HG02852 (cell line): ENCODE results near the gene HIF3A.
"Not testable (repeated sequence)": the region's sequence is repeated elsewhere in the genome, so short reads cannot be mapped to it uniquely, and the experiment has no call there.

ENCODE experiments used
- ATAC-seq: cut with Tn5 transposase; IDR thresholded peaks from one replicate; pipeline ENCODE4 v1.9.1; 2021; ENCODE audit warnings: mild to moderate bottlenecking, moderate library complexity; ENCODE audit not compliant: unreplicated experiment

HIF3A gene

DNA sequence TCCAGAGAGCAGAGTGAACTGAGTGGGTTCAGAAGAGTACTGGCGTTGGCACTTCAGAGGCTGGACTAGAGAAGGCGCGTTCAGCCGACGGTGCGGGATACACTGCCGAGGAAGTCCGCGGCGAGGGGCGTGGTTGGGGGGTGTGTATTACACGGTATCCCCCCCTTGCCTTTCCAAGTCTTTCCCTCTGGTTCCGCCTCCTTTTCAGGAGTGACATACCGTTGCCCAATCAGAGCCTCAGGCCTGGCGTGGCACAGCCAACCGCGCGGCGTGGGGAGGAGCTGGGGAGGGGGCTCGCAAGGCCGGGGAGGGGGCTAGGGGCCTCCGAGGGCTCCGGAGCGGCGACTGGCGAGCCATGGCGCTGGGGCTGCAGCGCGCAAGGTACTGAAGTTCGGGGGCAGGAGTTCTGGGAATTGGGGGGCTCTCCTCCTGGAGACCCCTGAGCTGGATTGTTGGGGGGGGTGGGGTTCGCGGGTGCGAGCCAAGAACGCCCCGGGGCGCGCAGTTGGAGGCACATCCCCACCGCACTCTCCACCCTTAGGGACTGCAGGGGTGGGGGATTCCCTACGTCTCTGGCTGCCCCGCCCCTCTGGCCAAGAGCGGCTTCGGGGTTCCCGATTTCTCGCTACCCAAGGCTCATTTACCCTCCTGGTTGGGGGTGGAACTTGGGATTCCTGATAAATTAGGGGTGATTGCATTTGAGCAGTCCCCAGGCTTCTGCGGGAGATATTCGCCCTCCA lies at the start of gene HIF3A:
TSS of gene HIF3A (plus strand) at position 321 of the 740 bp plus-strand sequence. CDS start at position 356, 35 bp downstream.
- no peak for ATAC-seq

DNA sequence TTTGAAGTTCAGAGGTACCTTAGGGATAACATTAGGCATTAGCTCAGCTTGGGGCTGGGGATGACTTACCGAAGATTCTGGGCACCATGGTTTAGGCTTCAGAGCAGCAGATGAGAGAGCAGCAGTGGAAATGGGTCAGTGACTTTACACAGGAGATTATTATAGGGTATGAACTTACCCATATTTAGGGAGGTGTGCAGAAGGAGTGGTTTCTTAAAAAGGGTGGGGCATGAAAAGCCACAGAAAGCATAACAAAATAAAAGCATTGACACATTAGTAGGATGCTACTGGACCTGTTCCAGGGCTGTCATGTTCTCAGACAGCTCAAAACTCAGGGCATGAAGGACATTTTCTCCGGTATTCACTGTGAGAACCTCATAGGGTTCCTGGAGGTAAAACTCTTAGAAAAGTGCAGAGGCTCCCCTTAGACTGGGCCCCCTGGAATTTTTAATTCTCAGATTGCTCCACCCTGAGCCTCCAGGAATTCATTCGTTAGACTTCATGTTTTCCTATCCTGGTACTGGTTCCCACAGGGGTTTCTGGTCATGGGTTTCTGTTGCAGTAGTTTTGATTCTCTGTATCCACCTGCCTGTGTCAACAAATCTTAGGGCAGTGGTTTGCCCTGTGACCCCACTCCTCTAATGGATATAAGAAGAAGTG lies 46.6 kb upstream of the HIF3A start:
- no peak for ATAC-seq

- ATAC-seq, result no peak
Measured at GRCh38 chr19:46251416-46251815, 45.4 kb upstream of the HIF3A start.

GRCh38 chr19:46254776-46255175 lies 42.1 kb upstream of the HIF3A start:
- ATAC-seq, result no peak

- ATAC-seq, result no peak
Measured at GRCh38 chr19:46256855-46257254, 40.0 kb upstream of the HIF3A start.

GRCh38 chr19:46261501-46261900 lies 35.3 kb upstream of the HIF3A start:
- not testable (repeated sequence) for ATAC-seq

GRCh38 chr19:46262684-46263296 lies 34.1 kb upstream of the HIF3A start:
- ATAC-seq, result peak; percentile 45

DNA sequence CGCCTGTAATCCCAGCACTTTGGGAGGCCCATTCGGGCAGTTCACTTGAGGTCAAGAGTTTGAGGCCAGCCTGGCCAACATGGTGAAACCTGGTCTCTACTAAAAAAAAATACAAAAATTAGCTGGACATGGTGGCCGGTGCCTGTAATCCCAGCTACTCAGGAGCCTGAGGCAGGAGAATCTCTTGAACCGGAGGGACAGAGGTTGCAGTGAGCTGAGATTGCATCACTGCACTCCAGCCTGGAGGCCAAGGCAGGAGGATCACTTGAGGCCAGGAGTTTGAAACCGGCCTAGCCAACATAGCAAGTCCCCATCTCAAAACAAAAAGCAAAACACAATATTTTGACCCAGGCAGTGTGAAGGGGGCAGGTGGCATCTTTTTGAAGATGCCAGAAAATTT lies 32.0 kb upstream of the HIF3A start:
- ATAC-seq, result not testable (repeated sequence)

DNA sequence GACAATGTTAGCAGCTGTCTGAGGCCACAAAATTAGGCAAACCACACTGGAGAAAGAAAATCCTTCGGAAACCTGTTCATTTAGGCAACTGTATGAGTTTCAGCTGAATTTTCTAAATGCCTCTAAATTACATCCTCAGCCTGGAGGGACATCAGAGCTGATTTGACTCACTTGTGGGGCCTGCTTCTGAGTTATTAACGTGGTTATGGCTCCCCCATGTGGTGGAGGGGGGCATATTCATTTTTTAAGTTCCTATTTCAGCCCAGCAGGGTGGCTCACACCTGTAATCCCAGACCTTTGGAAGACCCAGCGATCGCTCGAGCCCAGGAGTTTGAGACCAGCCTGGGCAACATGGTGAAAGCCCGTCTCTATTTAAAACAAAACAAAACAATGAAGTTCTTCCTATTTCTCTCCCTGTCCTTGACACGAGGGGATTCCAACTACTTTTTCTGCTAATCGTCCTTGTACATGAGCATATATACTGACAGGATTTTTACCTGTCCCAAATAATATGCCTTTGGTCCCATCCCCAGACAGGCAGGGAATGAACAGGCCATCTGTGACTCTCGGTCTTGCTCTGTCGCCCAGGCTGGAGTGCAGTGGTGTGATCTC lies 31.5 kb upstream of the HIF3A start:
- ATAC-seq, result no peak

DNA sequence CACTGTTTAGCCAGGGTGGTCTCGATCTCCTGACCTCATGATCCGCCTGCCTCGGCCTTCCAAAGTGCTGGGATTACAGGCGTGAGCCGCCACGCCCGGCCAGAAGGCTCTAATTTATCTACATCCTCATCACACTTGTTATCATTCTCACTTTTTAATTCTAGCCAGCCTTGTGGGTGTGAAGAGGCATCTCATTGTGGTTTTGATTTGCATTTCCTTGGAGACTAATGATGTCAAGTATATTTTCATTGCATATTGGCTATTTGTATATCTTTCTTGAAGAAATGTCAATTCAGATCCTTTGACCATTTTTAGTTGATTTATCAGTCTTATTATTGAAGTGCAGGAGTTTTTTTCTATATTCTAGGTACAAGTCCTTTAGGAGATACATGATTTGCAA lies 27.7 kb upstream of the HIF3A start:
- ATAC-seq, result no peak

GRCh38 chr19:46270521-46271256 lies 26.2 kb upstream of the HIF3A start:
- ATAC-seq, result no peak

- no peak for ATAC-seq
Measured at GRCh38 chr19:46271481-46272197, 25.2 kb upstream of the HIF3A start.

DNA sequence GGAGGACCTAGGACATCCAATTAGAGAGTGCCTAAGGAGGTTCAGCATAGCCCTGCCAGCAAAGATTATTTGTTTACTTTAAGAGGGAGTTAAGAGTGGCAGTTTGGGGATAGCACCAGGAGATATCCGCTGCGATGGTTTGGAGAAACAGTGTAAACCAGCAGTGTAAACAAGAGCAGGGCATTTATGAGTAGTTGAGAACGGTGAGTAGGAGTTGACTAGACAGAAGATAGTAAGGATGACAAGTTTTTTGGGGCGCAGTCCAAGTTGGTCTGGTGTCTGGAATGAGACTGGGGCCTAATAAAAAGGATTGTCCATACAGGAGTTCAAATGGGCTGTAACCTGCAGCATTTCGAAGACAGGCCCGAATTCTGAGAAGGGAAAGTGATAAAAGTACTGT lies 22.9 kb upstream of the HIF3A start:
- not testable (repeated sequence) for ATAC-seq

DNA sequence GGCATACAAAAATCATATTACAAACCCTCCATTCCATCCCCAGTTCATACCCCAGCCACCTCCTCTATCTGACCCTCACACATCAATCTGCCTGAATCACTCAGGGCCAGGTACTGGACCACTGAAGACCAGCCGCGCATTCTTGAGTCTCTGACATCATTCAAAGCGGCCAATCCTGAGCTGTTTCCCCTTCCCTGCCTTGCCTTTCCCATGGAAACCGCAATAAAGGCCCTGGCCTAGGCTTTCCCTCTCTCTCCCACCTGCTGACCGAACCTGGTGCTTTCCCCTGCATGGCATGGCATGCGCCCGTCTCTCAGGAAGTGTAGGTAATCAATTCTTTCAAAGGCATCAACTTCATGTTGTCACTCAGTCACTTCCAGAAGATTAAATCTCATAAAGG lies 17.7 kb upstream of the HIF3A start:
- ATAC-seq, result no peak

GRCh38 chr19:46283771-46284170 lies 13.1 kb upstream of the HIF3A start:
- no peak for ATAC-seq

- ATAC-seq, result no peak
Measured at GRCh38 chr19:46284635-46285034, 12.2 kb upstream of the HIF3A start.

GRCh38 chr19:46287585-46287984 lies 9.3 kb upstream of the HIF3A start:
- no peak for ATAC-seq

DNA sequence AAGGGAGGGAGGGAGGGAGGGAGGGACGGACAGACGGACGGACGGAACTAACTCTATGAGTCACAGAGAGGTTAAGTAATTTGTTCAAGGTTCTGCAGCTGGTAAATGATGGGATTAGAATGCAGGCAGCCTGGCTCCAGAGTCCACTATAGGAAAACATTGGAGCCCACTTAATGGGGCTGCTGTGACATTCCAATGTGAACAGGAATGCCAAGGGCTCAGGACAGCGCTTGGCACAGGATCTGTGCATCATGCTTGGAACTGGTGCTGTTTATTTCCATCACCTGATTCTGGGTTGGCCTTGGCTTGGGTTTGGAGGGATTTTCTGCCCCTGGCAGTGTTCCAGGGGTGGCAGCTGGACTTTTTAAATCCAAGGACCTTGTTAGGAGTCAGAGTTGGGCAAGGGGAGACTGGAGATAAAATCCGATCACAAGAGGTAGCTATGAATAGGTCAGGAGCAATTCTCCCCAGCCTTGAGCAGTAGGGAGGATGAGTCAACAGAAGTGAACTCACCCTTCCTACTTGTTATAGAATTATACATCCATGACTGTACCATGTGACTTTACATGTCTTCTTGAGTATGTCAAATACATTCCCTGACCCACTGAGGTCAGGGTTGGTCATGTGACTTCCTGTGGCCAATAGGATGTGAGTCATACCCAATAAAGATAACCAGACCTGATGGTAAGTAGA lies 7.8 kb upstream of the HIF3A start:
- ATAC-seq, result no peak

- no peak for ATAC-seq
Measured at GRCh38 chr19:46289724-46290619, 6.9 kb upstream of the HIF3A start.
